Inflammatory macrophage (primary cell): Measurements from ENCODE around the gene DUSP3.

Experiments
- DNase-seq, 2 donors: peaks; one replicate each; pipeline ENCODE4 v3.0.0-alpha.2; 2020 to 2022
- total RNA-seq, 18 experiments: gene quantifications; one replicate each; lab custom pipeline; 2026; ENCODE audit warnings: mixed read lengths in 6 of 18, inconsistent platforms in 2 of 18; lab: John Stamatoyannopoulos, UW

The DUSP3 gene
- 101 to 258 (median 213) reads per million in 18 experiments for total RNA-seq

- peak; percentile 76 to 91 for DNase-seq
Measured at GRCh38 chr17:43778337-43779144, at the start of gene DUSP3. TSS of gene DUSP3 (minus strand) at chr17:43778977. CDS start at chr17:43778924, 53 bp downstream.

- no peak for DNase-seq
Measured at GRCh38 chr17:43827596-43827995, 48.8 kb upstream of the DUSP3 start.

- no peak for DNase-seq
Measured at GRCh38 chr17:43826206-43826605, 47.4 kb upstream of the DUSP3 start.

GRCh38 chr17:43825567-43825966, 46.8 kb upstream of the DUSP3 start:
- no peak for DNase-seq

- DNase-seq = no peak
Measured at GRCh38 chr17:43823350-43824084, 44.7 kb upstream of the DUSP3 start.

GRCh38 chr17:43822570-43823190, 43.9 kb upstream of the DUSP3 start:
- no peak for DNase-seq

GRCh38 chr17:43820759-43821158, 42.0 kb upstream of the DUSP3 start:
- DNase-seq = no peak

GRCh38 chr17:43818966-43819365, 40.2 kb upstream of the DUSP3 start:
- DNase-seq = peak; percentile 14 to 34

GRCh38 chr17:43817826-43818225, 39.0 kb upstream of the DUSP3 start:
- no peak for DNase-seq

- DNase-seq = no peak
Measured at GRCh38 chr17:43816336-43817320, 37.9 kb upstream of the DUSP3 start.

- DNase-seq = peak; percentile 52 to 64
Measured at GRCh38 chr17:43814714-43815113, 35.9 kb upstream of the DUSP3 start.

GRCh38 chr17:43814026-43814425, 35.2 kb upstream of the DUSP3 start:
- DNase-seq = no peak

GRCh38 chr17:43813386-43813785, 34.6 kb upstream of the DUSP3 start:
- no peak for DNase-seq

- DNase-seq = no peak
Measured at GRCh38 chr17:43812396-43813265, 33.9 kb upstream of the DUSP3 start.

- DNase-seq = no peak
Measured at GRCh38 chr17:43810823-43811222, 32.0 kb upstream of the DUSP3 start.

GRCh38 chr17:43810226-43810715, 31.5 kb upstream of the DUSP3 start:
- no peak for DNase-seq

GRCh38 chr17:43809121-43809520, 30.3 kb upstream of the DUSP3 start:
- no peak for DNase-seq

GRCh38 chr17:43808076-43808475, 29.3 kb upstream of the DUSP3 start:
- peak; percentile 15 to 71 for DNase-seq

- DNase-seq = no peak
Measured at GRCh38 chr17:43805117-43805516, 26.3 kb upstream of the DUSP3 start.

GRCh38 chr17:43803758-43804157, 25.0 kb upstream of the DUSP3 start:
- DNase-seq = no peak

- DNase-seq = no peak
Measured at GRCh38 chr17:43801844-43802243, 23.1 kb upstream of the DUSP3 start.
